SK-N-DZ (cell line): ENCODE measurements around the gene CDH22.

Experiments
- DNase-seq: peaks from one replicate; pipeline ENCODE4 v3.0.0-alpha.2; 2015; ENCODE audit warnings: low spot score

The CDH22 gene

GRCh38 chr20:46217583-46217982, 90.7 kb downstream of the CDH22 start:
- DNase-seq: no peak

GRCh38 chr20:46216770-46217464, 91.4 kb downstream of the CDH22 start:
- DNase-seq: no peak

- peak; percentile 69 for DNase-seq
Observed at GRCh38 chr20:46215913-46216707, 92.2 kb downstream of the CDH22 start.

- no peak for DNase-seq
Observed at GRCh38 chr20:46214824-46215488, 93.3 kb downstream of the CDH22 start.

GRCh38 chr20:46213946-46214823, 94.1 kb downstream of the CDH22 start:
- DNase-seq: no peak

- no peak for DNase-seq
Observed at GRCh38 chr20:46212876-46213275, 95.4 kb downstream of the CDH22 start.

GRCh38 chr20:46212252-46212651, 96.0 kb downstream of the CDH22 start:
- DNase-seq: no peak

GRCh38 chr20:46211331-46211722, 97.0 kb downstream of the CDH22 start:
- DNase-seq: no peak

GRCh38 chr20:46210672-46211330, 97.5 kb downstream of the CDH22 start:
- DNase-seq: no peak

GRCh38 chr20:46209930-46210671, 98.2 kb downstream of the CDH22 start:
- DNase-seq: peak; percentile 59

- no peak for DNase-seq
Observed at GRCh38 chr20:46207793-46208192, 100.5 kb downstream of the CDH22 start.

GRCh38 chr20:46206992-46207549, 101.2 kb downstream of the CDH22 start:
- no peak for DNase-seq

GRCh38 chr20:46206025-46206424, 102.3 kb downstream of the CDH22 start:
- no peak for DNase-seq

GRCh38 chr20:46205349-46205748, 102.9 kb downstream of the CDH22 start:
- no peak for DNase-seq

- no peak for DNase-seq
Observed at GRCh38 chr20:46204594-46205186, 103.6 kb downstream of the CDH22 start.

- DNase-seq: no peak
Observed at GRCh38 chr20:46203510-46203837, 104.8 kb downstream of the CDH22 start.

- no peak for DNase-seq
Observed at GRCh38 chr20:46202766-46203509, 105.4 kb downstream of the CDH22 start.

- no peak for DNase-seq
Observed at GRCh38 chr20:46200582-46201570, 107.4 kb downstream of the CDH22 start.
